WERI-Rb-1 (cell line): ENCODE data around the gene RPS6KA4.
"Not testable (repeated sequence)": the region's sequence is repeated elsewhere in the genome, so short reads cannot be mapped to it uniquely, and the experiment has no call there.

Source experiments
- DNase-seq: peaks from one replicate; pipeline ENCODE4 v3.0.0-alpha.2; 2020
- H3K27ac ChIP-seq: fragments of 250-450 bp; sonication (Bioruptor Pico); 2 replicates; pipeline ENCODE4 v1.5.1; 2020; ENCODE audit warnings: mild to moderate bottlenecking, moderate library complexity
- H3K27me3 ChIP-seq: fragments of 250-450 bp; sonication (Bioruptor Pico); 2 replicates; pipeline ENCODE4 v1.5.1; 2021; ENCODE audit warnings: mild to moderate bottlenecking, low read depth, moderate library complexity; ENCODE audit not compliant: insufficient read depth, severe bottlenecking
- H3K36me3 ChIP-seq: fragments of 250-450 bp; sonication (Bioruptor Pico); 2 replicates; pipeline ENCODE4 v1.5.1; 2020; ENCODE audit warnings: mild to moderate bottlenecking, moderate library complexity
- H3K4me3 ChIP-seq: 2 replicates; pipeline ENCODE4 v1.5.1; 2011; ENCODE audit warnings: low read depth, mild to moderate bottlenecking, control low read depth, low read length
- H3K9me3 ChIP-seq: fragments of 250-450 bp; sonication (Bioruptor Pico); 2 replicates; pipeline ENCODE4 v1.5.1; 2021; ENCODE audit warnings: mild to moderate bottlenecking, moderate library complexity; ENCODE audit not compliant: severe bottlenecking
- TF ChIP-seq, protein P1 (sequence below): IDR thresholded peaks from 2 replicates; pipeline ENCODE4 v1.5.1; 2011; ENCODE audit warnings: low read depth, mild to moderate bottlenecking, control low read depth, inconsistent platforms, low read length

RPS6KA4 gene

DNA sequence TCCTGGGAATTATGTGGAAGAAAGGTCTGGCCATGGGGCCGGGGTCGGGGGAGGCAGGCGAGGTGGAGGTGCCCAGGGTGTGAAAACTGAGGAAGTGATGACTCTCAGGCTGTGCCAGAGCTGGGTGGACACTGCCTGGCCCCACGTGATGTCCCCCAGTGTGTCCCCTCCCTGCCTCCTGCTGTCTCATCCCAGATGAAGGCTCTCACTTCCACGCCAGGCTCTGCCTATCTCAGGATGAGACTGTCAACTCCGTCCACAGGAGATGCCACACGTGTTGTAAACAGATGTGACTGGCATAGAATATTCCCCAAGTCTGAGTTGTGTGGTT lies 51.4 kb downstream of the RPS6KA4 start:
- TF ChIP-seq, protein P1, sequence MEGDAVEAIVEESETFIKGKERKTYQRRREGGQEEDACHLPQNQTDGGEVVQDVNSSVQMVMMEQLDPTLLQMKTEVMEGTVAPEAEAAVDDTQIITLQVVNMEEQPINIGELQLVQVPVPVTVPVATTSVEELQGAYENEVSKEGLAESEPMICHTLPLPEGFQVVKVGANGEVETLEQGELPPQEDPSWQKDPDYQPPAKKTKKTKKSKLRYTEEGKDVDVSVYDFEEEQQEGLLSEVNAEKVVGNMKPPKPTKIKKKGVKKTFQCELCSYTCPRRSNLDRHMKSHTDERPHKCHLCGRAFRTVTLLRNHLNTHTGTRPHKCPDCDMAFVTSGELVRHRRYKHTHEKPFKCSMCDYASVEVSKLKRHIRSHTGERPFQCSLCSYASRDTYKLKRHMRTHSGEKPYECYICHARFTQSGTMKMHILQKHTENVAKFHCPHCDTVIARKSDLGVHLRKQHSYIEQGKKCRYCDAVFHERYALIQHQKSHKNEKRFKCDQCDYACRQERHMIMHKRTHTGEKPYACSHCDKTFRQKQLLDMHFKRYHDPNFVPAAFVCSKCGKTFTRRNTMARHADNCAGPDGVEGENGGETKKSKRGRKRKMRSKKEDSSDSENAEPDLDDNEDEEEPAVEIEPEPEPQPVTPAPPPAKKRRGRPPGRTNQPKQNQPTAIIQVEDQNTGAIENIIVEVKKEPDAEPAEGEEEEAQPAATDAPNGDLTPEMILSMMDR, result no peak
- Histone ChIP-seq H3K36me3 (no peaks in the 10 kb centered on the region), H3K27ac (peak overlapping the region; percentile 47), H3K9me3 (no peaks in the 10 kb centered on the region), H3K27me3 (no peaks in the 10 kb centered on the region), H3K4me3 (no peak overlapping the region)
- DNase-seq, result no peak

- H3K9me3 ChIP-seq, result no peaks in the 10 kb centered on the region
- no peak overlapping the region for H3K4me3 ChIP-seq
- no peak for DNase-seq
- no peaks in the 10 kb centered on the region for H3K36me3 ChIP-seq
- TF ChIP-seq, protein P1, result no peak
- H3K27me3 ChIP-seq, result no peaks in the 10 kb centered on the region
- no peak overlapping the region for H3K27ac ChIP-seq
These were observed 54.5 kb downstream of the RPS6KA4 start for GRCh38 chr11:64413417-64413816.

- TF ChIP-seq, protein P1, result no peak
- Histone ChIP-seq H3K4me3 (no peak overlapping the region), H3K36me3 (no peaks in the 10 kb centered on the region), H3K27ac (no peak overlapping the region), H3K27me3 (no peaks in the 10 kb centered on the region), H3K9me3 (no peaks in the 10 kb centered on the region)
- DNase-seq, result no peak
These were observed 56.3 kb downstream of the RPS6KA4 start for GRCh38 chr11:64415286-64415685.

- H3K27me3 ChIP-seq, result no peaks in the 10 kb centered on the region
- H3K4me3 ChIP-seq, result no peak overlapping the region
- no peaks in the 10 kb centered on the region for H3K36me3 ChIP-seq
- peaks cover 2% of the 10 kb centered on the region for H3K9me3 ChIP-seq
- no peak for DNase-seq
- TF ChIP-seq, protein P1, result no peak
- no peak overlapping the region for H3K27ac ChIP-seq
These were observed 57.2 kb downstream of the RPS6KA4 start for GRCh38 chr11:64415996-64416728.

GRCh38 chr11:64418233-64418632 lies 59.3 kb downstream of the RPS6KA4 start:
- not testable (repeated sequence) for H3K4me3 ChIP-seq, DNase-seq, H3K36me3 ChIP-seq, H3K27me3 ChIP-seq, H3K27ac ChIP-seq
- peaks cover 11% of the 10 kb centered on the region for H3K9me3 ChIP-seq

DNA sequence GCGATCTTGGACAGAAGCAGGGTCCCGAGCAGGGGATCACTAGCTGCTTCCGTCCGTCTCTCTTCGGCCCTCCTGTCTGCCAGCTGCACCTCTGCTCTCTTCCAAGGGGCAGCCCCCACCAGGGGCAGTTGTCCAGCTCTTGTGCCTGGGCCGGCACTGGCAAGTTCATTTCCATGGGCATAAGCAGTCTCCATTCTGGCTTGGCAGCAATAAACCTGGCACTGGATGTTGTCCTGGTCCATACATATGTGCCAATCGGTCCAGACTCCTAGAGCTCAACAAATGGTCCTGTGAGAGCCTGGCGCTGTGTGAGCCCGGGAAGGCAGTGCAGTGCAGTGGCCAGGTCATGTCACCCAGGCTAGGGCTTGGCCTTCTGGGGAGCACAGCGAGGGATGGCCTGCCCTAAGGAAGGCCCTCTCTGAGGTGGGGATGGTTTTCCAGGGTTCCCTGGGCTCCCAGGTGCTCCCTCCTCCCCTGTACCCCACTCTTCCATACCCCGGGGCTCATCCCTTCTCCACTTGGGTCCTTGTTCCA lies 60.4 kb downstream of the RPS6KA4 start:
- Histone ChIP-seq H3K4me3 (no peak overlapping the region), H3K27ac (no peak overlapping the region), H3K9me3 (peaks cover 11% of the 10 kb centered on the region), H3K27me3 (no peaks in the 10 kb centered on the region), H3K36me3 (no peaks in the 10 kb centered on the region)
- no peak for DNase-seq
- TF ChIP-seq, protein P1, result no peak
